OCI-LY1 (cell line): ENCODE data around the gene PTTG1.
A peak's percentile ranks its signal among the peaks of the same experiment; 100 is the strongest.

Experiments used
- H2AFZ ChIP-seq: fragments of 200-600 bp; sonication (generic), shearing (Covaris generic); 2 replicates; pipeline ENCODE4 v1.6.0; 2014; ENCODE audit warnings: antibody characterized with exemption, mild to moderate bottlenecking, low read length
- H3F3A ChIP-seq: fragments of 200-600 bp; sonication (generic), shearing (Covaris generic); 2 replicates; pipeline ENCODE4 v1.6.0; 2014; ENCODE audit warnings: mild to moderate bottlenecking, antibody characterized with exemption, low read length, moderate library complexity; ENCODE audit not compliant: insufficient read depth
- H3K27ac ChIP-seq: fragments of 200-600 bp; sonication (generic); 2 replicates; pipeline ENCODE4 v1.5.1; 2014; ENCODE audit warnings: low read length, mixed run types, mild to moderate bottlenecking, low read depth; ENCODE audit not compliant: poor library complexity, severe bottlenecking
- H3K27me3 ChIP-seq: fragments of 200-600 bp; sonication (generic); 2 replicates; pipeline ENCODE4 v1.6.0; 2014; ENCODE audit warnings: antibody characterized with exemption, mild to moderate bottlenecking, low read length, moderate library complexity; ENCODE audit not compliant: insufficient read depth
- H3K36me3 ChIP-seq: fragments of 200-600 bp; sonication (generic); 2 replicates; pipeline ENCODE4 v1.6.1; 2014; ENCODE audit warnings: mild to moderate bottlenecking, antibody characterized with exemption, low read length, moderate library complexity, mixed read lengths; ENCODE audit not compliant: insufficient read depth
- H3K4me1 ChIP-seq: fragments of 200-600 bp; sonication (generic); 2 replicates; pipeline ENCODE4 v1.5.1; 2014; ENCODE audit warnings: mild to moderate bottlenecking, low read length, moderate library complexity; ENCODE audit not compliant: insufficient read depth, severe bottlenecking
- H3K4me2 ChIP-seq: fragments of 200-600 bp; sonication (generic), shearing (Covaris generic); 2 replicates; pipeline ENCODE4 v1.6.1; 2014; ENCODE audit warnings: low read length
- H3K4me3 ChIP-seq: fragments of 200-600 bp; sonication (generic); 2 replicates; pipeline ENCODE4 v1.5.1; 2014; ENCODE audit warnings: low read length, low read depth, mild to moderate bottlenecking, mixed read lengths; ENCODE audit not compliant: poor library complexity, severe bottlenecking
- H3K79me2 ChIP-seq: fragments of 200-600 bp; shearing (Covaris generic); 2 replicates; pipeline ENCODE4 v1.6.1; 2016; ENCODE audit warnings: mixed run types, low read length, mixed read lengths; ENCODE audit not compliant: insufficient read depth
- H3K9ac ChIP-seq: fragments of 200-600 bp; sonication (generic), shearing (Covaris generic); 2 replicates; pipeline ENCODE4 v1.6.1; 2014; ENCODE audit warnings: mild to moderate bottlenecking, low read length, mixed read lengths
- H3K9me2 ChIP-seq: fragments of 200-600 bp; sonication (generic), shearing (Covaris generic); 2 replicates; pipeline ENCODE4 v1.6.1; 2014; ENCODE audit warnings: low read depth, mild to moderate bottlenecking, low read length, mixed read lengths
- H3K9me3 ChIP-seq: fragments of 200-600 bp; shearing (Covaris generic); 2 replicates; pipeline ENCODE4 v1.6.1; 2014; ENCODE audit warnings: low read length, mixed read lengths
- H4K20me1 ChIP-seq: fragments of 200-600 bp; sonication (generic), shearing (Covaris generic); 2 replicates; pipeline ENCODE4 v1.6.0; 2016; ENCODE audit warnings: mild to moderate bottlenecking, low read length; ENCODE audit not compliant: insufficient read depth
- EZH2 ChIP-seq: fragments of 200-600 bp; sonication (generic), shearing (Covaris generic); IDR thresholded peaks from 2 replicates; pipeline ENCODE4 v1.8.0; 2017; ENCODE audit warnings: borderline replicate concordance, mixed run types, mild to moderate bottlenecking, antibody characterized with exemption, low read length, moderate library complexity, mixed read lengths
- TF ChIP-seq, protein P1 (sequence below): fragments of 200-600 bp; sonication (generic), shearing (Covaris generic); IDR thresholded peaks from 2 replicates; pipeline ENCODE4 v1.5.1; 2017; ENCODE audit warnings: mild to moderate bottlenecking, antibody characterized with exemption, low read length, moderate library complexity, mixed read lengths

The PTTG1 gene

GRCh38 chr5:160419458-160420330, 2.0 kb upstream of the PTTG1 start:
- Histone ChIP-seq H4K20me1 (no peaks in the 10 kb centered on the region), H3K79me2 (peaks cover 49% of the 10 kb centered on the region), H3K4me1 (peaks cover 66% of the 10 kb centered on the region), H2AFZ (peak overlapping the region; percentile 27; the same call in 1 of the 2 replicates), H3K9me2 (no peaks in the 10 kb centered on the region), H3K9me3 (no peaks in the 10 kb centered on the region), H3K27ac (peak overlapping the region; percentile 93), H3K9ac (peak overlapping the region; percentile 80), H3K4me2 (peak overlapping the region; percentile 72), H3F3A (no peaks in the 10 kb centered on the region), H3K27me3 (no peaks in the 10 kb centered on the region), H3K36me3 (peaks cover 36% of the 10 kb centered on the region; the same call in 1 of the 2 replicates), H3K4me3 (peak overlapping the region; percentile 90)
- TF ChIP-seq, protein P1, sequence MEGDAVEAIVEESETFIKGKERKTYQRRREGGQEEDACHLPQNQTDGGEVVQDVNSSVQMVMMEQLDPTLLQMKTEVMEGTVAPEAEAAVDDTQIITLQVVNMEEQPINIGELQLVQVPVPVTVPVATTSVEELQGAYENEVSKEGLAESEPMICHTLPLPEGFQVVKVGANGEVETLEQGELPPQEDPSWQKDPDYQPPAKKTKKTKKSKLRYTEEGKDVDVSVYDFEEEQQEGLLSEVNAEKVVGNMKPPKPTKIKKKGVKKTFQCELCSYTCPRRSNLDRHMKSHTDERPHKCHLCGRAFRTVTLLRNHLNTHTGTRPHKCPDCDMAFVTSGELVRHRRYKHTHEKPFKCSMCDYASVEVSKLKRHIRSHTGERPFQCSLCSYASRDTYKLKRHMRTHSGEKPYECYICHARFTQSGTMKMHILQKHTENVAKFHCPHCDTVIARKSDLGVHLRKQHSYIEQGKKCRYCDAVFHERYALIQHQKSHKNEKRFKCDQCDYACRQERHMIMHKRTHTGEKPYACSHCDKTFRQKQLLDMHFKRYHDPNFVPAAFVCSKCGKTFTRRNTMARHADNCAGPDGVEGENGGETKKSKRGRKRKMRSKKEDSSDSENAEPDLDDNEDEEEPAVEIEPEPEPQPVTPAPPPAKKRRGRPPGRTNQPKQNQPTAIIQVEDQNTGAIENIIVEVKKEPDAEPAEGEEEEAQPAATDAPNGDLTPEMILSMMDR, result no peak
- TF ChIP-seq EZH2, result no peak

DNA sequence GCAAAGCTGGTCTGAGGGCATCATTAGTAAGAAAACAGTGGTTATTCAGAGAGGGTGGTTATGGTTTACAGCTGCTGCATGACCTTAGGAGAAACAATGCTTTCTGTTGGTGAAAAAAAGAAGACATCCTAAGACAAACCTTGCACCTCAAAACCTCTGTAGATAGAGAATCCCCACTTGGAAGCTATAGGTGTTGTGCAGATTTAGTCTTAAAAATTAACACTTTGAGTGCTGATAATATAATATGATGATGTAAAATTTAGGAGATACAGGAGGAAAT, 1.4 kb upstream of the PTTG1 start:
- Histone ChIP-seq H3K9ac (peak overlapping the region; percentile 80; the same call in 1 of the 2 replicates), H2AFZ (peak overlapping the region; percentile 27; the same call in 1 of the 2 replicates), H3F3A (no peaks in the 10 kb centered on the region), H3K79me2 (peaks cover 55% of the 10 kb centered on the region), H3K4me3 (peak overlapping the region; percentile 90), H3K4me1 (peaks cover 72% of the 10 kb centered on the region), H3K36me3 (peaks cover 39% of the 10 kb centered on the region; the same call in 1 of the 2 replicates), H4K20me1 (no peaks in the 10 kb centered on the region), H3K9me2 (no peaks in the 10 kb centered on the region), H3K9me3 (no peaks in the 10 kb centered on the region), H3K4me2 (peak overlapping the region; percentile 72), H3K27me3 (no peaks in the 10 kb centered on the region), H3K27ac (peak overlapping the region; percentile 93)
- no peak for TF ChIP-seq EZH2
- TF ChIP-seq, protein P1, result no peak

GRCh38 chr5:160423099-160423498, 1.4 kb downstream of the PTTG1 start:
- Histone ChIP-seq H3K36me3 (peaks cover 59% of the 10 kb centered on the region), H2AFZ (no peak overlapping the region), H3F3A (no peaks in the 10 kb centered on the region), H3K79me2 (peaks cover 43% of the 10 kb centered on the region), H3K9me3 (no peaks in the 10 kb centered on the region), H3K4me3 (peak overlapping the region; percentile 98), H3K9me2 (no peaks in the 10 kb centered on the region), H4K20me1 (no peaks in the 10 kb centered on the region), H3K27ac (peak overlapping the region; percentile 79), H3K9ac (peak overlapping the region; percentile 83), H3K4me2 (peak overlapping the region; percentile 92), H3K4me1 (peaks cover 64% of the 10 kb centered on the region), H3K27me3 (no peaks in the 10 kb centered on the region)
- TF ChIP-seq, protein P1, result no peak
- TF ChIP-seq EZH2, result no peak
